MM.1S (cell line): ENCODE results near the gene DNAJB5.

Source experiments
- DNase-seq: peaks from one replicate; pipeline ENCODE4 v3.0.0-alpha.2; 2015
- H2AFZ ChIP-seq: fragments of 300-600 bp; sonication (generic); 2 replicates; pipeline ENCODE4 v1.6.0; 2016; ENCODE audit warnings: antibody characterized with exemption, low read length
- H3F3A ChIP-seq: fragments of 300-600 bp; sonication (generic); 2 replicates; pipeline ENCODE4 v1.6.1; 2016; ENCODE audit warnings: mild to moderate bottlenecking, antibody characterized with exemption, low read length, moderate library complexity, mixed read lengths; ENCODE audit not compliant: insufficient read depth
- H3K27ac ChIP-seq: fragments of 300-600 bp; sonication (generic); 2 replicates; pipeline ENCODE4 v1.5.1; 2016; ENCODE audit warnings: mild to moderate bottlenecking, low read length
- H3K27me3 ChIP-seq: fragments of 300-600 bp; sonication (generic); replicated peaks from 2 replicates; pipeline ENCODE4 v1.6.0; 2016; ENCODE audit warnings: low read length; ENCODE audit not compliant: insufficient read depth
- H3K36me3 ChIP-seq: fragments of 300-600 bp; sonication (generic); replicated peaks from 2 replicates; pipeline ENCODE4 v1.6.1; 2016; ENCODE audit warnings: mild to moderate bottlenecking, low read length, mixed read lengths; ENCODE audit not compliant: insufficient read depth
- H3K4me1 ChIP-seq: fragments of 300-600 bp; sonication (generic); 2 replicates; pipeline ENCODE4 v1.6.1; 2016; ENCODE audit warnings: low read length, mixed read lengths
- H3K4me2 ChIP-seq: fragments of 300-600 bp; sonication (generic); 2 replicates; pipeline ENCODE4 v1.6.0; 2016; ENCODE audit warnings: low read depth, low read length
- H3K4me3 ChIP-seq: fragments of 300-600 bp; sonication (generic); 2 replicates; pipeline ENCODE4 v1.5.1; 2016; ENCODE audit warnings: low read length, mixed read lengths
- H3K79me2 ChIP-seq: fragments of 300-600 bp; sonication (generic); 2 replicates; pipeline ENCODE4 v1.6.1; 2016; ENCODE audit warnings: mixed run types, low read length, mixed read lengths
- H3K9ac ChIP-seq: fragments of 300-600 bp; sonication (generic); 2 replicates; pipeline ENCODE4 v1.6.1; 2016; ENCODE audit warnings: low read length, mixed read lengths
- H3K9me2 ChIP-seq: fragments of 300-600 bp; sonication (generic); replicated peaks from 2 replicates; pipeline ENCODE4 v1.6.1; 2016; ENCODE audit warnings: mild to moderate bottlenecking, low read length, mixed read lengths; ENCODE audit not compliant: insufficient read depth
- H3K9me3 ChIP-seq: fragments of 300-600 bp; sonication (generic); replicated peaks from 2 replicates; pipeline ENCODE4 v1.6.1; 2016; ENCODE audit warnings: mild to moderate bottlenecking, low read length, mixed read lengths; ENCODE audit not compliant: insufficient read depth
- H4K20me1 ChIP-seq: fragments of 300-600 bp; sonication (generic); 2 replicates; pipeline ENCODE4 v1.6.1; 2016; ENCODE audit warnings: mild to moderate bottlenecking, low read length, moderate library complexity, mixed read lengths; ENCODE audit not compliant: insufficient read depth
- CTCF ChIP-seq: fragments of 300-600 bp; sonication (generic); IDR thresholded peaks from 2 replicates; pipeline ENCODE4 v1.5.1; 2016; ENCODE audit warnings: antibody characterized with exemption, low read length, mixed read lengths
- EZH2 ChIP-seq: fragments of 300-600 bp; sonication (generic); optimal IDR thresholded peaks from 2 replicates; pipeline ENCODE3; 2017; ENCODE audit warnings: low read depth, mild to moderate bottlenecking, antibody characterized with exemption, low read length, mixed read lengths
- EZH2phosphoT487 ChIP-seq: fragments of 300-600 bp; sonication (generic); IDR thresholded peaks from 2 replicates; pipeline ENCODE4 v1.6.1; 2018; ENCODE audit warnings: antibody characterized with exemption, low read length

Gene DNAJB5

GRCh38 chr9:35044071-35044470 lies 54.5 kb downstream of the DNAJB5 start:
- no peaks in the 10 kb centered on the region for H3K9me3 ChIP-seq
- no peak overlapping the region for H3K9ac ChIP-seq
- peaks cover 6% of the 10 kb centered on the region; the same call in 1 of the 2 replicates for H3F3A ChIP-seq
- no peak overlapping the region for H3K4me2 ChIP-seq
- H3K36me3 ChIP-seq: 0 out of 2 replicates have a peak, but pooled peaks cover 4% of the 10 kb centered on the region
- no peak overlapping the region for H2AFZ ChIP-seq
- no peak for DNase-seq
- no peaks in the 10 kb centered on the region for H3K9me2 ChIP-seq
- no peak overlapping the region for H3K27ac ChIP-seq
- H3K4me3 ChIP-seq: no peak overlapping the region
- H4K20me1 ChIP-seq: no peaks in the 10 kb centered on the region
- no peaks in the 10 kb centered on the region for H3K27me3 ChIP-seq
- no peak for TF ChIP-seq EZH2phosphoT487
- TF ChIP-seq CTCF: no peak
- TF ChIP-seq EZH2: no peak
- no peaks in the 10 kb centered on the region for H3K79me2 ChIP-seq
- H3K4me1 ChIP-seq: no peaks in the 10 kb centered on the region
